Body of pancreas (tissue), 4 donors: ENCODE results near the gene MRAS. TPM values are rescaled to one million over a fixed set of nuclear protein-coding genes. Genes with fewer than 3 reads are reported as not detected.

Experiments used
- ATAC-seq: fragments of 150-250 bp; one replicate; pipeline ENCODE4 v1.9.1; 2016
- DNase-seq, 4 donors: peaks; one replicate each; pipeline ENCODE4 v3.0.0-alpha.2; 2019
- H3K27ac ChIP-seq, 4 donors: fragments of 200-600 bp; sonication (generic); 1 replicate in 3 of 4; 2 replicates in 1 of 4; pipeline versions ENCODE4 v1.5.1 to v1.6.1; 2016 to 2019; ENCODE audit warnings: mild to moderate bottlenecking in 1 of 4, mixed read lengths in 1 of 4, moderate library complexity in 1 of 4
- H3K27me3 ChIP-seq, 2 donors: fragments of 200-600 bp; sonication (generic); one replicate each; pipeline ENCODE4 v1.6.0; 2016; ENCODE audit warnings: mild to moderate bottlenecking in 1 of 2
- H3K36me3 ChIP-seq, 2 donors: fragments of 200-600 bp; sonication (generic); replicated peaks in 1 of 2; 2 replicates each; pipeline ENCODE4 v1.5.1; 2016; ENCODE audit warnings: low read depth in 2 of 2; ENCODE audit not compliant: insufficient read depth in 1 of 2
- H3K4me1 ChIP-seq: fragments of 200-600 bp; sonication (generic); one replicate; pipeline ENCODE4 v1.6.0; 2016
- H3K4me3 ChIP-seq, 2 donors: fragments of 200-600 bp; sonication (generic); 1 replicate in 1 of 2; 2 replicates in 1 of 2; pipeline ENCODE4 v1.5.1; 2016 to 2019
- H3K9me3 ChIP-seq, 3 donors: fragments of 200-600 bp; sonication (generic); 1 replicate in 2 of 3; 2 replicates in 1 of 3; pipeline ENCODE4 v1.5.1; 2016
- POLR2A ChIP-seq, 3 donors: fragments of 450-650 bp; IDR thresholded peaks; one replicate each; pipeline ENCODE4 v1.6.1; 2016; ENCODE audit warnings: antibody characterized with exemption in 3 of 3, mild to moderate bottlenecking in 2 of 3
- WGBS, 2 donors: methylation state at CpG; one replicate each; pipeline ENCODE4 v1.1.5; 2017; 5-methylcytosine and 5-hydroxymethylcytosine counted together
- intact Hi-C: fragments of 100-400 bp; cut with DNase I; formaldehyde crosslinking; loops from one replicate; pipeline ENCODE4 v1.15.1; 2023
- total RNA-seq, 2 donors: library from RNA; depleted of rRNA; stranded (reverse); fragments of >200 nt; gene quantifications; one replicate each; pipeline ENCODE4 v1.1.0, GENCODE V29; 2016
- TF ChIP-seq, protein P1 (sequence below), 7 experiments: fragments of 450-650 bp in 4 of 7; fragments of 200-600 bp in 3 of 7; sonication (generic) in 3 of 7; IDR thresholded peaks; one replicate each; pipeline ENCODE4 v1.5.1; 2016 to 2019; ENCODE audit warnings: antibody characterized with exemption in 7 of 7

The MRAS gene
- total RNA-seq, 2 donors from 2014 or later: 9.9 to 20.1 TPM

- TF ChIP-seq POLR2A (IDR thresholded peaks at IDR 0.05): no peak
- TF ChIP-seq, protein P1, sequence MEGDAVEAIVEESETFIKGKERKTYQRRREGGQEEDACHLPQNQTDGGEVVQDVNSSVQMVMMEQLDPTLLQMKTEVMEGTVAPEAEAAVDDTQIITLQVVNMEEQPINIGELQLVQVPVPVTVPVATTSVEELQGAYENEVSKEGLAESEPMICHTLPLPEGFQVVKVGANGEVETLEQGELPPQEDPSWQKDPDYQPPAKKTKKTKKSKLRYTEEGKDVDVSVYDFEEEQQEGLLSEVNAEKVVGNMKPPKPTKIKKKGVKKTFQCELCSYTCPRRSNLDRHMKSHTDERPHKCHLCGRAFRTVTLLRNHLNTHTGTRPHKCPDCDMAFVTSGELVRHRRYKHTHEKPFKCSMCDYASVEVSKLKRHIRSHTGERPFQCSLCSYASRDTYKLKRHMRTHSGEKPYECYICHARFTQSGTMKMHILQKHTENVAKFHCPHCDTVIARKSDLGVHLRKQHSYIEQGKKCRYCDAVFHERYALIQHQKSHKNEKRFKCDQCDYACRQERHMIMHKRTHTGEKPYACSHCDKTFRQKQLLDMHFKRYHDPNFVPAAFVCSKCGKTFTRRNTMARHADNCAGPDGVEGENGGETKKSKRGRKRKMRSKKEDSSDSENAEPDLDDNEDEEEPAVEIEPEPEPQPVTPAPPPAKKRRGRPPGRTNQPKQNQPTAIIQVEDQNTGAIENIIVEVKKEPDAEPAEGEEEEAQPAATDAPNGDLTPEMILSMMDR (IDR thresholded peaks at IDR 0.05): no peak
- ATAC-seq: no peak
Measured at GRCh38 chr3:138394156-138394555, 45.8 kb downstream of the MRAS start.

GRCh38 chr3:138394686-138395085, 46.3 kb downstream of the MRAS start:
- TF ChIP-seq, protein P1 (IDR thresholded peaks at IDR 0.05): no peak
- TF ChIP-seq POLR2A (IDR thresholded peaks at IDR 0.05): no peak
- peaks cover 7% of the 10 kb centered on the region for H3K4me1 ChIP-seq
- no peaks in the 10 kb centered on the region for H3K9me3 ChIP-seq
- no peak overlapping the region for H3K27ac ChIP-seq
- 94 to 95% methylated on average over 5 of the region's 5 CpGs for WGBS, 2 donors
- H3K36me3 ChIP-seq: no peaks in the 10 kb centered on the region
- no peak for DNase-seq
- intact Hi-C loops: no loop called here
- no peak overlapping the region for H3K4me3 ChIP-seq
- no peaks in the 10 kb centered on the region for H3K27me3 ChIP-seq
- no peak for ATAC-seq

More at GRCh38 chr3:138394156-138394555, 45.8 kb downstream of the MRAS start:
- no peak overlapping the region for H3K4me3 ChIP-seq
- intact Hi-C loops: no loop called here
- WGBS, 2 donors: 91 to 95% methylated on average over 4 of the region's 4 CpGs
- no peaks in the 10 kb centered on the region for H3K27me3 ChIP-seq
- H3K36me3 ChIP-seq: no peaks in the 10 kb centered on the region
- H3K27ac ChIP-seq: no peak overlapping the region
- no peak for DNase-seq
- H3K4me1 ChIP-seq: peaks cover 7% of the 10 kb centered on the region
- no peaks in the 10 kb centered on the region for H3K9me3 ChIP-seq

- H3K4me1 ChIP-seq: peaks cover 7% of the 10 kb centered on the region
- no peaks in the 10 kb centered on the region for H3K27me3 ChIP-seq
- no peaks in the 10 kb centered on the region for H3K36me3 ChIP-seq
- 88 to 93% methylated on average over 10 to 12 of the region's 12 CpGs for WGBS, 2 donors
- no peak for ATAC-seq
- H3K9me3 ChIP-seq: no peaks in the 10 kb centered on the region
- H3K27ac ChIP-seq: no peak overlapping the region
- TF ChIP-seq, protein P1 (IDR thresholded peaks at IDR 0.05): no peak
- no peak for TF ChIP-seq POLR2A (IDR thresholded peaks at IDR 0.05)
- intact Hi-C loops: no loop called here
- H3K4me3 ChIP-seq: no peak overlapping the region
- no peak for DNase-seq
Measured at GRCh38 chr3:138395865-138396751, 47.7 kb downstream of the MRAS start.

DNA sequence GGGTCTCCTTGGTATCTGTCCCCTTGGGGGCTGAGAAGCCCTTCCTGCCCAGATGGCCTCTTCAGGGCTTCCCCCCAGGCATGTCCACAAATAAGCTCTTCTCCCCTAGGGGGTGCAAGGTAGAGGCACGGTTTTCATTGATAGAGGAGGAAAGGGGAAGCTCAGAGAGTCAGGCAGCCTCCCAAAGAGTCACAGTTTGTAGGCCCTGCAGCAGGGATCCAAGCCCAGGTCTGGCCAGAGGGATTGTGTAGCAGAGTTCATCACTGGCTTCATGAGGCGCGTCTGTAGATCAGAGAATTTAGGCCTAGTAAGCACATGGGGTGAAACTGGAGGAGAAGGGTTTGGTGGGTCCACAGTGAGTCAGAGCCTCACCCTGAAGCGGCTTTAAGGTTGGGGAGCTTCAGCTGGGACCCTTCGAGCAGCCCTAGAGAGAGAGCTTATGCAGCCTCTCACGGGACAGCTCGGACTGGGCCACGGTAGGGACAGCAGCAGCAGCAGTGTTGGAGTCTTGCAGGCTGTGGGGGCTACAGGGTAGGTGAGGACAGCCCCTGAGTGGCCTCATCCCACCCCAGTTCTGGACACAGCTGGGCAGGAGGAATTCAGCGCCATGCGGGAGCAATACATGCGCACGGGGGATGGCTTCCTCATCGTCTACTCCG, 48.5 kb downstream of the MRAS start:
- H3K27ac ChIP-seq: no peak overlapping the region
- ATAC-seq (no peak), DNase-seq (no peak)
- H3K4me3 ChIP-seq: no peak overlapping the region
- no peaks in the 10 kb centered on the region for H3K36me3 ChIP-seq
- H3K27me3 ChIP-seq: no peaks in the 10 kb centered on the region
- H3K4me1 ChIP-seq: peaks cover 7% of the 10 kb centered on the region
- no peak for TF ChIP-seq POLR2A (IDR thresholded peaks at IDR 0.05)
- TF ChIP-seq, protein P1 (IDR thresholded peaks at IDR 0.05): no peak
- WGBS, 2 donors: 88 to 93% methylated on average over 9 to 14 of the region's 14 CpGs
- intact Hi-C loops: no loop called here
- H3K9me3 ChIP-seq: no peaks in the 10 kb centered on the region
